ENCODE results near the gene METTL4. TPM values are rescaled to one million over a fixed set of nuclear protein-coding genes. Genes with fewer than 3 reads are reported as not detected.
A peak's percentile ranks its signal among the peaks of the same experiment; 100 is the strongest.

METTL4 gene
- polyA plus RNA-seq, 12 donors = 8.9 to 17.6 (median 13.0) TPM; not detected in 1

DNA sequence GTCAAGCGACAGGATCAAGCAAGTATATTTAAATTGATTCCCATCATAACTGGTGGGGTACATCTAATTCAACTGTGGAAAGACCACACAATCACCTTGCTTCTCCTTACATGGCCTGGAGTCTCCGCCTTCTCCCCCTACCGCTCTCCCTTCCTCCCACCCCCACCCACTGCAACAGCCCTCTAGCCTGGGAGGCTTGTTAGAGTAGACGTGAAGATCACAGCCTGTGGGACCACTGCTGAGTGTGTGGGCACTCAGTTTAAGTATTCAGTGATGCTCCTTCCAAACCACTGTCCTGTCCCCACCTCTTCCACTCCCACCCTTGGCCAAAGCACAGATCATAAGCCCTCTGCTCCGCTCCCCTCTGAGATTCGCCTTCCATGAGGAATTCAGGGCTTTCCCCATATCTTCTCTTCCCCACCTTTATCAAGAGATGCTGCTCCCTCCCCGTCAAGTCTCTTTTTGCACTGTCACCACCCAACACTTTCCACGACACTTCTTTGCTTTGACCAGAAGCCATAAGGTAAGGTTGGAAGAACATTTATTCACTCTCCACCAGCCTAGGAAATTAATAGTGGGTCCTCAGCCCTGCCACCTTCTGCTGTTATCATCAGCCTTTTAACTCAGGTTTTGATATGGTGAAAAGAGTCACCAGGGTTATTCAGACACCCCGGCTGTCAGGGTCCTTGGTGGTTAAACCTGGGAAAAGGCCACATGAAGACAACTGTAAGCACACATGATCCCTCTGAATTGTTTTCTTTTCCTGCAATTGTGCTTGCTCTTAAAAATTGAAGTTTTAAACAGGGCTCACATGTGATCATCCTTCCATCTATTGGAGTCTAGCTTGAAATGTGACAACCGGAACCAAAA, 1.7 kb downstream of the METTL4 start:
- DNase-seq = no peak

- no peak for DNase-seq
Measured at GRCh38 chr18:2568605-2569004, 2.7 kb downstream of the METTL4 start.

DNA sequence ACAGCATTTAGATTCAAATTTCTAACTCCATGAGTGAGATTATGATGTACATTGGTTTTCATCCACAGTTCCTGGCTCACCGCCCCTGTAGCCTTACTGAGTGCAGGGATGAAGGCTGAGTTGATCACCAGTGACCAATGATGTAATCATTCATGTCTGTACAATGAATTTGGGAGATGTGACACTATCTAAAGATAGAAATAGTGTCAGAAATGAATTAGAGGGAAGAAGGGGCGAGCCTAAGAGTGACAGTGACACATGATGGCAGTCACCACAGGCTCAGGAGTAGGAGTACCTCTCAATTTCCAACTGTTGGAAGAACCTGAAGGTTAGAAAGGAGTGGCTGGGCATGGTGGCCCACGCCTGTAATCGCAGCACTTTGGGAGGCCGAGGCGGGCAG, 3.2 kb downstream of the METTL4 start:
- DNase-seq = no peak

DNA sequence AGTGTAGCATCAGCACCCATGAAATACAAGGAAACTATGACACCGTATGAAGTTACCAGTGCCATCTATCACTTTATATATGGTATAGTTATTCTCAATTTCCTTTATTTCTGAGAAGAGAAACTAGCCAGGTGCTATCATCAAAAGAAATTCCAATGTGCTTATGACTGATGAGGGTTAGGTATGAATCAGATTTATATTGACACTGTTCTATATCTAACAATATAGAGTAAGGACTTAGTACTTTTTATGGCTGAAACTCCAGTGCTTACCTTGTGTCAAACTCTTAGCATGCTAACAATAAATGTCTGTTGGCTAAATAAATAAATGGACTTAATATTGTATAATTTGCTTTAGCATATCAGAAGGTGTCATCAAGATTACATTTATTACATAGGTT, 6.9 kb downstream of the METTL4 start:
- DNase-seq = no peak

- no peak for DNase-seq
Measured at GRCh38 chr18:2559249-2559648, 12.1 kb downstream of the METTL4 start.

- DNase-seq = no peak
Measured at GRCh38 chr18:2557536-2557935, 13.8 kb downstream of the METTL4 start.

GRCh38 chr18:2555895-2556294, 15.4 kb downstream of the METTL4 start:
- no peak for DNase-seq

DNA sequence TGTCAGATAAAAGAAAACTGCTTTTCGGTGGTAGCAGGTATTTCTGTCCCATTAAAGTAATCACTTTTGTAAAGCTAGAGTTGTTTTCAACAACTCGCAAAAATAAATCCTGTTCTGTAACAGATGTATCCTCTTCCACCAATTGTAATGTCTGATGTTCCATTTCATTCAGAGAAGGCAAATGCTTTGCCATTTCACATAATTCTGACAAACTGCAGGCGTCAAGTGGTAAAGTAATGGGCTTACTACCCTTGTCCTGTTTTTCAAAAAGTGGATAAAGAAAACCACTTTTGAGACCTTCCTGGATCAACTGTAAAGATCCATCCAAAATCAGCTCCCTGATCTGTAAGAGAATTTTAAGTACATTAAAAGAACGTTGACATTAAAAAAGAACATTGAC, 16.6 kb downstream of the METTL4 start:
- DNase-seq = no peak

DNA sequence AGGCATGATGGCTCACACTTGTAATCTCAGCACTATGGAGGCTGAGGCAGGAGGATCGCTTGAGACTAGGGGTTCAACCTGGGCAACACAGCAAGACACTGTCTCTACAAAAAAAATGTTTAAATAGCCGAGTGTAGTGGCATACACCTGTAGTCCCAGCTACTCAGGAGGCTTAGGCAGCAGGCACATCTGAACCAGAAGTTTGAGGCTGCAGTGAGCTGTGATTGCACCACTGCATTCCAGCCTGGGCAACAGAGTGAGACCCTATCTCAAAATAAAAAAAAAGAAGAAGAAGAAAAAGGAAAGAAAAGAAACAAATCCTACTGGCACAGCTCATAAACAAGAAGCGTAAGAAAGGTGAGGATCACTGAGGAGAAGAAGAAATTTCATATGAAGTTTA, 19.9 kb downstream of the METTL4 start:
- no peak for DNase-seq

DNA sequence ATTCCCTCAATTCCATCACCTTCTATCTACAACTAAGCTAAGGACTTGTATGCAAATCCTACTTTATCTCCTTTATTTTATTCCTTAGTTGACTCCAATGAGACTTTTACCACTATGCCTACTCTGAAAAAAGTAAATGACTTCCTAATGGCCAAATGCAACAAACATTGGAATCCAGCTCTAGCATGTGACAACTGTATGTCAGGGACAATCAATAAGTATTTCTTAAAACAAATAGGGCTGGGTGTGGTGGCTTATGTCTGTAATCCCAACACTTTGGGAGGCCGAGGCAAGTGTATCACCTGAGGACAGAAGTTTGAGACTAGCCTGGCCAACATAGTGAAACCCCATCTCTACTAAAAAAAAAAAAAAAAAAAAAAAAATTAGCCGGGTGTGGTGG, 21.8 kb downstream of the METTL4 start:
- no peak for DNase-seq

DNA sequence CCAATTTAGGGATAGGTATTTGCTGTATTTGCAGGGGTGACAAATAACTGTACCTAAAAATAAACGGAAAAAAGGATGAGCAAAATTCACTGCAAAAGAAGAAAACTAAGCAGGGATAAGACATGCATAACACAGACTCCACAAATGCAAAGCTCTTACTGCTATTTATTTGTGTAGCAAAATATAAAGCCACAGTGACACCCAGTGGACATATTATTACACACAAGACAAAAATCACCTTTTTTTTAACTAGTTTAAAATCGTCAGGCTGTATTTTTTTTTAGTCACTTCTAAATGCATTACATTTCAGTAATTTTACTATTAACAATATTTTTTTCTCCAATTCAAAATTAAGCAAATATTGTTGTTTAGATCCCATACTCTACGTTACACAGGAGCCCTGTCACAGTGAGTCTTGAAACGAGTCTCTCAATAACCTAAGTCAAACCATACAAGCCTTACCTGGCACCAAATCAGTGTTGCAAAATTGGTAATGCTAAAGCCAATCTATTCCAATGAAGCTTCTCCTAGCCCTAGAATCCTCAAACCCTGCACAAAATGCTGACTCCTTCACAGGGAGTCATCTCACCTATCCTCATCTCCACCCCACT, 23.7 kb downstream of the METTL4 start:
- DNase-seq = peak; percentile 59

DNA sequence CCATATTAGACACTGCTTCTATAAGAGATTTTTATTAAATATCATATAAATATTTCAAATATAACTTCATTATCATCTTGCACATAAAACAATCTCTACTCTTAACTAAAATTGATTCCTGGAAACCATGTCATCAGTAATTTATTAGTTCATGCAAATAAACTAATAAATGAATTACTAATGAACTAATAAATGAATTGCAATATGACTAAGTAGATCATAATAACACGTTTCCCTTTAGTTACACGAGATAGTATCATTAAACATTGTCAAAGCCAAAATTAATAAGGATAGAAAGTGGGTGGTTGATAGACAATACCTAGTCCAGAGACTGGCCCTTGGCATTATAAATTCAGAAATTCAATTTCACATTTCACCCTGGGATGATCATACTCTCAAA, 26.1 kb downstream of the METTL4 start:
- no peak for DNase-seq

- peak; percentile 45 for DNase-seq
Measured at GRCh38 chr18:2541925-2542563, 29.3 kb downstream of the METTL4 start.

DNA sequence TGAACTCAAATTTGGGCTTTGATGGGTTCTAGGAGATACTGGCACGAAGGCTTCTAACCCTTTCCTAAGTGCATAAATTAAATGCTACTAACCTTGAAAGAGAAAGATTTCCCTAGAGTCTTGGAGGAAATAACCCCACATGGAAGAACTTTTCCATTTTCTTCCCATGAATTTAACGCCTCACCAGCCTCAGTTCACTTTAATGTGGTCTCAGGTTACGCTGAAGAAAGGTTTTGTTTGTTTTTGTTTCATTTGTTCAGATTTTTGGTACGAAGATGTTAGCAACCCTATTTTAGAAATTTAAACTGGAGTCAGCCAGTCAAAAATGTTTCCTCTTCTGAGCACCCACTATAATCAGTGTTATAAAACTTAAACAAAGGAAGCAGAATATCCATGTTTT, 30.7 kb downstream of the METTL4 start:
- DNase-seq = no peak

DNA sequence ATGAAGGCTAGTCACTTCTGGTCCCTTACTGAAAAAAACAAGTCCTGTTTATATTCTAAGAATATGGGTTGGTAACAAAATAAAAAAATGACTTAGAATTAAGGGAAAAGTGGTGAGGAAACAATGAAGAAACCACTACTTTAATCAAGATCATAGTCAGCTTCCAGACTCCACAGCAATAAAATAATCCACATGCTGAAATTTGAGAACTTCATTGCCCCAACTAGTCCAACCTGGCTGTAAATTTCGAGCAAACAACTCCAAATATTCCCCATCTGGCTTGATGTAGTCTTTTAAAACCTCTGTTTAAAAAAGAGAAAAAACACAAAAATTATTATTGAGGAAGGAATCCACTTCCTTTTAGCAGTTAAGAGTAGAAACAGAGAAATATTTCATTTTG, 32.5 kb downstream of the METTL4 start:
- DNase-seq = no peak

GRCh38 chr18:2538236-2538635, 33.1 kb downstream of the METTL4 start:
- DNase-seq = no peak

DNA sequence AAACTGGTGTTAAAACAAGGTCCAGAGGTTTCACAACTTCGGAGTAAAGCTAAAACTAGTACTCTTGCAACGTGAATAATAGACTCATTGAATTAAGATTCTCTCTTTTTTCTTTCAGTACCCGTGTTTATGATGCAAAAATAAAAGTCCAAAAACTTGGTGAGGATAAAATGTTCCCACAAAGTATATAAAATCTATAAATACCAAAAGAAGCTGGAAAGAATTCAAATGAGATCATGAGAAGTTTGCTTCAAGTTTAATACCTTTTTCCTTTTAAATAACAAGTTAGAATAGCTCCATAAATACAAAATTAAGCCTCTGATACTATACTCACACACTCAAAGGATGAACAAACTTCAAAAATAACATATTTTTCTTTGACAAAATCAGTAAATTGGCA, 34.0 kb downstream of the METTL4 start:
- no peak for DNase-seq

- peak; percentile 51 for DNase-seq
Measured at GRCh38 chr18:2536493-2536892, 34.8 kb downstream of the METTL4 start.

GRCh38 chr18:2536063-2536462, 35.2 kb downstream of the METTL4 start:
- no peak for DNase-seq

- DNase-seq = no peak
Measured at GRCh38 chr18:2535419-2535910, 35.8 kb downstream of the METTL4 start.

GRCh38 chr18:2534906-2535305, 36.4 kb downstream of the METTL4 start:
- DNase-seq = no peak

GRCh38 chr18:2532797-2533196, 38.5 kb downstream of the METTL4 start:
- no peak for DNase-seq

DNA sequence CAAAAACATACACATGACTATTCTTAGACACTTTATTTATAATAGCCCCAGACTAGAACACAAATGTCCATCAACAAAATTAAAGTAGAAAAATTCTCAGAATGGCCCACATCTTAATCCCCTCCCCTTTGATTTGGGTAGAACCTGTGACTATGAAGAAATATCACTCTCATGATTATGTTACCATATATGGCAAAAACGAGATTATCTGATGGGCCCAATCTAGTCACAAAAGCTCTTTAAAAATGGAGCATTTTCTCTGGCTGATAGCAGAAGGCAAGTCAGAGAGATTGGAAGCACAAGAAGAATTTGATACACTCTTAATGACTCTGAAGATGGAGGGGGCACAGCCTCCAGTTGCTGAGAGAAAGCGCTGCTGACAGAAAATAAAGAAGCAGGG, 39.6 kb downstream of the METTL4 start:
- no peak for DNase-seq
